A549 (cell line): ENCODE results near the gene PPP2R3A.

Experiments
- CEBPB ChIP-seq, 2 experiments: fragments of >200 bp in 1 of 2; sonication (Bioruptor Twin) in 1 of 2; formaldehyde crosslinking in 1 of 2; IDR thresholded peaks; 2 replicates each; pipeline ENCODE4 v1.6.1; 2012 to 2016
- EP300 ChIP-seq, 2 experiments: fragments of >200 bp; sonication (Bioruptor Twin); formaldehyde crosslinking; IDR thresholded peaks; 2 replicates in 1 of 2; 3 replicates in 1 of 2; pipeline ENCODE4 v1.6.1; 2016 to 2017
- FOXS1 ChIP-seq: fragments of 250-450 bp; sonication (Bioruptor Pico); IDR thresholded peaks from 2 replicates; pipeline ENCODE4 v1.5.0; 2020; ENCODE audit warnings: mild to moderate bottlenecking, moderate library complexity
- HDAC2 ChIP-seq: fragments of 200-600 bp; sonication (generic); IDR thresholded peaks from 2 replicates; pipeline ENCODE4 v1.6.1; 2016
- HOXB5 ChIP-seq: fragments of 250-450 bp; sonication (Bioruptor Pico); IDR thresholded peaks from 2 replicates; pipeline ENCODE4 v1.5.0; 2020; ENCODE audit warnings: mild to moderate bottlenecking, moderate library complexity
- MAX ChIP-seq: IDR thresholded peaks from 2 replicates; pipeline ENCODE4 v1.6.1; 2012
- POLR2A ChIP-seq: IDR thresholded peaks from 2 replicates; pipeline ENCODE4 v1.6.1; 2012; ENCODE audit warnings: mild to moderate bottlenecking, low read length
- RCOR1 ChIP-seq: fragments of 150-350 bp; IDR thresholded peaks from 2 replicates; pipeline ENCODE4 v1.6.1; 2014; ENCODE audit warnings: antibody characterized with exemption, low read length, low read depth
- SMC3 ChIP-seq: fragments of >200 bp; sonication (Bioruptor Twin); formaldehyde crosslinking; IDR thresholded peaks from 3 replicates; pipeline ENCODE4 v1.6.1; 2018; ENCODE audit warnings: inconsistent platforms
- TP53 ChIP-seq: fragments of 250-450 bp; sonication (Bioruptor Pico); IDR thresholded peaks from 2 replicates; pipeline ENCODE4 v1.5.0; 2021; ENCODE audit warnings: mild to moderate bottlenecking, moderate library complexity
- TF ChIP-seq, protein P1 (sequence below): fragments of >200 bp; sonication (Bioruptor Twin); formaldehyde crosslinking; IDR thresholded peaks from 3 replicates; pipeline ENCODE4 v1.5.1; 2016
- TF ChIP-seq, protein P2 (sequence below): fragments of 450-650 bp; IDR thresholded peaks from 2 replicates; pipeline ENCODE4 v1.6.1; 2014; ENCODE audit warnings: antibody characterized with exemption

DNA sequence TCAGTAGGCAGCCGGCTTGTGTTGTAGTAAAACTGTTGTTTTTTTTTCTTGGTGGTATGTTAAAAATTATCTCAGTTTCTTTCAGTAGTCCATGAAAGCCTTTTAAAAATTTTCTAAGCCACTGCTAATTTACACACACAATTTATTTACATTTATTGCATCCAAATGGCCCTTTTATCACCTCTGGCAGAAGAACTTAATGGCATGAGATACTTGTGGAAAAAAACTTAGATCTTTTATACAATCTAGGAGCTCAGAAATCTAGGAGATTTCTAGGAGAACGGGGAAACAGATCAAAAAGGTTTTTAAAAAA is 1.4 kb downstream of the PPP2R3A start:
- TF ChIP-seq, protein P1, sequence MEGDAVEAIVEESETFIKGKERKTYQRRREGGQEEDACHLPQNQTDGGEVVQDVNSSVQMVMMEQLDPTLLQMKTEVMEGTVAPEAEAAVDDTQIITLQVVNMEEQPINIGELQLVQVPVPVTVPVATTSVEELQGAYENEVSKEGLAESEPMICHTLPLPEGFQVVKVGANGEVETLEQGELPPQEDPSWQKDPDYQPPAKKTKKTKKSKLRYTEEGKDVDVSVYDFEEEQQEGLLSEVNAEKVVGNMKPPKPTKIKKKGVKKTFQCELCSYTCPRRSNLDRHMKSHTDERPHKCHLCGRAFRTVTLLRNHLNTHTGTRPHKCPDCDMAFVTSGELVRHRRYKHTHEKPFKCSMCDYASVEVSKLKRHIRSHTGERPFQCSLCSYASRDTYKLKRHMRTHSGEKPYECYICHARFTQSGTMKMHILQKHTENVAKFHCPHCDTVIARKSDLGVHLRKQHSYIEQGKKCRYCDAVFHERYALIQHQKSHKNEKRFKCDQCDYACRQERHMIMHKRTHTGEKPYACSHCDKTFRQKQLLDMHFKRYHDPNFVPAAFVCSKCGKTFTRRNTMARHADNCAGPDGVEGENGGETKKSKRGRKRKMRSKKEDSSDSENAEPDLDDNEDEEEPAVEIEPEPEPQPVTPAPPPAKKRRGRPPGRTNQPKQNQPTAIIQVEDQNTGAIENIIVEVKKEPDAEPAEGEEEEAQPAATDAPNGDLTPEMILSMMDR: no peak
- TF ChIP-seq TP53 (CRISPR knock-in tag): no peak
- no peak for TF ChIP-seq CEBPB (IDR thresholded peaks at IDR 0.05)
- TF ChIP-seq POLR2A: no peak
- TF ChIP-seq HDAC2: no peak
- no peak for TF ChIP-seq EP300 (IDR thresholded peaks at IDR 0.05)
- TF ChIP-seq HOXB5 (CRISPR knock-in tag): no peak
- TF ChIP-seq MAX: no peak
- no peak for TF ChIP-seq RCOR1
- TF ChIP-seq SMC3: no peak
- TF ChIP-seq FOXS1 (CRISPR knock-in tag): no peak
- TF ChIP-seq, protein P2, sequence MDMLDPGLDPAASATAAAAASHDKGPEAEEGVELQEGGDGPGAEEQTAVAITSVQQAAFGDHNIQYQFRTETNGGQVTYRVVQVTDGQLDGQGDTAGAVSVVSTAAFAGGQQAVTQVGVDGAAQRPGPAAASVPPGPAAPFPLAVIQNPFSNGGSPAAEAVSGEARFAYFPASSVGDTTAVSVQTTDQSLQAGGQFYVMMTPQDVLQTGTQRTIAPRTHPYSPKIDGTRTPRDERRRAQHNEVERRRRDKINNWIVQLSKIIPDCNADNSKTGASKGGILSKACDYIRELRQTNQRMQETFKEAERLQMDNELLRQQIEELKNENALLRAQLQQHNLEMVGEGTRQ: no peak
